Liver (tissue), 9 donors: ENCODE results near the gene TRAIP. TPM values are rescaled to one million over a fixed set of nuclear protein-coding genes. Genes with fewer than 3 reads are reported as not detected.

ENCODE experiments used
- DNase-seq: peaks from one replicate; pipeline ENCODE4 v3.0.0-alpha.2; 2017; ENCODE audit warnings: low spot score
- H3K27ac ChIP-seq, 2 donors: one replicate each; pipeline ENCODE4 v1.7.0; 2013; ENCODE audit warnings: inconsistent platforms in 2 of 2, low read length in 2 of 2, control low read depth in 1 of 2, low read depth in 1 of 2, mild to moderate bottlenecking in 1 of 2
- H3K27me3 ChIP-seq, 4 donors: one replicate each; pipeline versions ENCODE4 v1.6.1 to v1.7.0; 2013; ENCODE audit warnings: low read length in 3 of 4, inconsistent platforms in 1 of 4, mild to moderate bottlenecking in 1 of 4, moderate library complexity in 1 of 4; ENCODE audit not compliant: control insufficient read depth in 4 of 4, insufficient read depth in 4 of 4
- H3K36me3 ChIP-seq, 4 donors: one replicate each; pipeline versions ENCODE4 v1.6.1 to v1.7.0; 2013; ENCODE audit warnings: low read length in 3 of 4, mild to moderate bottlenecking in 3 of 4, low read depth in 1 of 4, moderate library complexity in 1 of 4; ENCODE audit not compliant: control insufficient read depth in 4 of 4, insufficient read depth in 3 of 4
- H3K4me1 ChIP-seq, 4 donors: one replicate each; pipeline versions ENCODE4 v1.6.1 to v1.7.0; 2013; ENCODE audit warnings: low read length in 3 of 4, mild to moderate bottlenecking in 3 of 4, moderate library complexity in 1 of 4; ENCODE audit not compliant: control insufficient read depth in 4 of 4, insufficient read depth in 4 of 4
- H3K4me3 ChIP-seq, 3 donors: one replicate each; pipeline versions ENCODE4 v1.6.1 to v1.7.0; 2013; ENCODE audit warnings: low read length in 3 of 3, control low read depth in 1 of 3, low read depth in 1 of 3, mild to moderate bottlenecking in 1 of 3
- H3K9ac ChIP-seq, 2 donors: one replicate each; pipeline ENCODE4 v1.7.0; 2013; ENCODE audit warnings: low read length in 2 of 2, mild to moderate bottlenecking in 2 of 2, moderate library complexity in 2 of 2, control low read depth in 1 of 2, low read depth in 1 of 2
- H3K9me3 ChIP-seq, 4 donors: one replicate each; pipeline versions ENCODE4 v1.6.1 to v1.7.0; 2013; ENCODE audit warnings: low read length in 3 of 4; ENCODE audit not compliant: control insufficient read depth in 4 of 4
- EGR1 ChIP-seq, 2 donors: IDR thresholded peaks; 2 replicates each; pipeline ENCODE4 v1.6.1; 2016 to 2018; ENCODE audit warnings: antibody characterized with exemption in 2 of 2, low read depth in 2 of 2
- FOXA1 ChIP-seq: IDR thresholded peaks from 2 replicates; pipeline ENCODE4 v1.6.1; 2016; ENCODE audit warnings: antibody characterized with exemption
- FOXA2 ChIP-seq: IDR thresholded peaks from 2 replicates; pipeline ENCODE4 v1.6.1; 2016; ENCODE audit warnings: antibody characterized with exemption
- GABPA ChIP-seq, 2 donors: IDR thresholded peaks in 1 of 2; conservative IDR thresholded peaks in 1 of 2; 2 replicates each; pipeline ENCODE4 v1.6.1; 2016; ENCODE audit warnings: antibody characterized with exemption in 2 of 2, mild to moderate bottlenecking in 1 of 2, moderate library complexity in 1 of 2
- HNF4A ChIP-seq, 2 donors: conservative IDR thresholded peaks; 2 replicates each; pipeline ENCODE4 v1.6.1; 2016; ENCODE audit warnings: antibody characterized with exemption in 2 of 2, mild to moderate bottlenecking in 2 of 2
- HNF4G ChIP-seq: IDR thresholded peaks from 2 replicates; pipeline ENCODE4 v1.6.1; 2016; ENCODE audit warnings: antibody characterized with exemption
- JUND ChIP-seq, 2 donors: IDR thresholded peaks; 2 replicates each; pipeline ENCODE4 v1.6.1; 2016; ENCODE audit warnings: antibody characterized with exemption in 2 of 2
- NR2F2 ChIP-seq: IDR thresholded peaks from 2 replicates; pipeline ENCODE4 v1.6.1; 2016; ENCODE audit warnings: antibody characterized with exemption
- RAD21 ChIP-seq, 2 donors: IDR thresholded peaks; 2 replicates each; pipeline ENCODE4 v1.6.1; 2016; ENCODE audit warnings: antibody characterized with exemption in 2 of 2, mild to moderate bottlenecking in 2 of 2
- RXRA ChIP-seq, 2 donors: IDR thresholded peaks; 2 replicates each; pipeline ENCODE4 v1.6.1; 2017 to 2018; ENCODE audit warnings: antibody characterized with exemption in 2 of 2, mild to moderate bottlenecking in 1 of 2
- SP1 ChIP-seq: IDR thresholded peaks from 2 replicates; pipeline ENCODE4 v1.6.1; 2018; ENCODE audit warnings: antibody characterized with exemption, mild to moderate bottlenecking
- TAF1 ChIP-seq: conservative IDR thresholded peaks from 2 replicates; pipeline ENCODE4 v1.6.1; 2016; ENCODE audit warnings: antibody characterized with exemption, mild to moderate bottlenecking
- YY1 ChIP-seq: IDR thresholded peaks from 2 replicates; pipeline ENCODE4 v1.6.1; 2016; ENCODE audit warnings: antibody characterized with exemption, mild to moderate bottlenecking
- WGBS: extraction: QIAGEN DNeasy Blood & Tissue Kit; methylation state at CpG from one replicate; pipeline ENCODE4 v1.1.7; 2013; 5-methylcytosine and 5-hydroxymethylcytosine counted together
- polyA plus RNA-seq, 2 donors: library from polyadenylated mRNA; stranded (reverse) in 1 of 2; unstranded in 1 of 2; fragments of 200-250 nt in 1 of 2; fragments of >200 nt in 1 of 2; fragmentation: Nextera tagmentation in 1 of 2; extraction: Ambion mirVana in 1 of 2; gene quantifications; one replicate each; pipeline versions ENCODE4 v1.2.1 to v1.2.3, GENCODE V29; 2013 to 2015
- total RNA-seq, 2 donors: library from RNA; depleted of rRNA; stranded (reverse); fragments of >200 nt; gene quantifications; one replicate each; pipeline ENCODE4 v1.2.3, GENCODE V29; 2014
- TF ChIP-seq, protein P1 (sequence below): IDR thresholded peaks from 2 replicates; pipeline ENCODE4 v1.6.1; 2016; ENCODE audit warnings: antibody characterized with exemption
- TF ChIP-seq, protein P2 (sequence below): IDR thresholded peaks from 2 replicates; pipeline ENCODE4 v1.6.1; 2016; ENCODE audit warnings: antibody characterized with exemption
- TF ChIP-seq, protein P3 (sequence below): IDR thresholded peaks from 2 replicates; pipeline ENCODE4 v1.6.1; 2016; ENCODE audit warnings: antibody characterized with exemption
- TF ChIP-seq, protein P4 (sequence below): IDR thresholded peaks from 2 replicates; pipeline ENCODE4 v1.6.1; 2016; ENCODE audit warnings: antibody characterized with exemption, mild to moderate bottlenecking
- TF ChIP-seq, protein P5 (sequence below): fragments of 150-350 bp; IDR thresholded peaks from 2 replicates; pipeline ENCODE4 v1.5.1; 2017; ENCODE audit warnings: improper control_type of control experiment, low read depth, low read length; ENCODE audit not compliant: missing input control
- donor health status: healthy.
- donor health status: healthy.
- donor health status: healthy.
- donor health status: healthy.
- donor health status: healthy.

TRAIP gene
- total and polyA plus RNA-seq, 4 donors = 0.42 to 7.9 (median 0.64) TPM

DNA sequence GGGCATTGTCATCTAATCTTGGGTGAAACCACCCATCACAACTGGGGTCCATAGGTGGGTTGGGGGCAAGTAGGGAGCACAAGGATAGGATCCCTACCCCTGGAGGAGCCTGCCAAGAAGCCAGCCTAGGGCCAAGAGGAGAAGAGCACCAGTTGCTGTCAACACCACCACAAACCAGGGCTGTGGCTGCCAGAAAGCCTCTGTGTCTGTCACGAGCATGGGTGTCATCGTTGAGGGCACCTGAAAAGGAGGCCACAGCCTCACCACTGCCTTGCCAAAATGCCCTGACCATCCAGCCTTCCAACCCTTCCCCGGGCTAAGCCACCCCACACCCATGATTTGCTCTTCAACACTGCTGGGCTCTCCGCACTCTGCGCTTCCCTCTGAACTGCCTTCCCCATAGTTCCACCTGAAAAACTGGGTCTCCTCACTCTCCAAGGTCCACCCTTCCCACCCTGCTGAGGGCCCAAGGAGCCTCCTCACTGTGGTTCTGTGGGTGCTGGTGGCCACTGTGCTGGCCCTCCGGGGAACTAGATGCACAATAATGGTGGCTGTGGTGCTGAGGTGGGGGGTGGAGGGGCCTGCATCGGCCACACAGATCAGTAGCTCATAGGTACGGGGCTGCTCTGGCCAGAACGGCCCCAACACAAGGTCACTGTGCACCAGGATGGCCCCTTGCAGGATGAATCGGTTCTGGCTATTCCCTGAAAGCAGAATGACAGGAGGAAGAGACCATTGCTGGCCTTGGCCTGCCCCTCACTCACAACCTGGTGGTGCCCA is 63.8 kb downstream of the TRAIP start:
- no peaks in the 10 kb centered on the region for H3K9me3 ChIP-seq
- TF ChIP-seq, protein P1, sequence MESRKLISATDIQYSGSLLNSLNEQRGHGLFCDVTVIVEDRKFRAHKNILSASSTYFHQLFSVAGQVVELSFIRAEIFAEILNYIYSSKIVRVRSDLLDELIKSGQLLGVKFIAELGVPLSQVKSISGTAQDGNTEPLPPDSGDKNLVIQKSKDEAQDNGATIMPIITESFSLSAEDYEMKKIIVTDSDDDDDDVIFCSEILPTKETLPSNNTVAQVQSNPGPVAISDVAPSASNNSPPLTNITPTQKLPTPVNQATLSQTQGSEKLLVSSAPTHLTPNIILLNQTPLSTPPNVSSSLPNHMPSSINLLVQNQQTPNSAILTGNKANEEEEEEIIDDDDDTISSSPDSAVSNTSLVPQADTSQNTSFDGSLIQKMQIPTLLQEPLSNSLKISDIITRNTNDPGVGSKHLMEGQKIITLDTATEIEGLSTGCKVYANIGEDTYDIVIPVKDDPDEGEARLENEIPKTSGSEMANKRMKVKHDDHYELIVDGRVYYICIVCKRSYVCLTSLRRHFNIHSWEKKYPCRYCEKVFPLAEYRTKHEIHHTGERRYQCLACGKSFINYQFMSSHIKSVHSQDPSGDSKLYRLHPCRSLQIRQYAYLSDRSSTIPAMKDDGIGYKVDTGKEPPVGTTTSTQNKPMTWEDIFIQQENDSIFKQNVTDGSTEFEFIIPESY = no peak
- TF ChIP-seq, protein P2, sequence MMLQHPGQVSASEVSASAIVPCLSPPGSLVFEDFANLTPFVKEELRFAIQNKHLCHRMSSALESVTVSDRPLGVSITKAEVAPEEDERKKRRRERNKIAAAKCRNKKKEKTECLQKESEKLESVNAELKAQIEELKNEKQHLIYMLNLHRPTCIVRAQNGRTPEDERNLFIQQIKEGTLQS = no peak
- TF ChIP-seq JUND (IDR thresholded peaks at IDR 0.05) (no peak), FOXA2 (no peak), HNF4G (no peak), NR2F2 (no peak), YY1 (no peak), EGR1 (IDR thresholded peaks at IDR 0.05; ENCODE audit: low read depth in 2 of 2) (no peak), HNF4A (conservative IDR thresholded peaks at IDR 0.05) (no peak), RAD21 (IDR thresholded peaks at IDR 0.05) (no peak), RXRA (IDR thresholded peaks at IDR 0.05) (no peak), TAF1 (no peak), FOXA1 (no peak), SP1 (no peak), GABPA (IDR thresholded peaks at IDR 0.05 in 1 of 2, conservative IDR thresholded peaks at IDR 0.05 in 1 of 2) (no peak)
- TF ChIP-seq, protein P3, sequence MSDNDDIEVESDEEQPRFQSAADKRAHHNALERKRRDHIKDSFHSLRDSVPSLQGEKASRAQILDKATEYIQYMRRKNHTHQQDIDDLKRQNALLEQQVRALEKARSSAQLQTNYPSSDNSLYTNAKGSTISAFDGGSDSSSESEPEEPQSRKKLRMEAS = no peak
- TF ChIP-seq, protein P4, sequence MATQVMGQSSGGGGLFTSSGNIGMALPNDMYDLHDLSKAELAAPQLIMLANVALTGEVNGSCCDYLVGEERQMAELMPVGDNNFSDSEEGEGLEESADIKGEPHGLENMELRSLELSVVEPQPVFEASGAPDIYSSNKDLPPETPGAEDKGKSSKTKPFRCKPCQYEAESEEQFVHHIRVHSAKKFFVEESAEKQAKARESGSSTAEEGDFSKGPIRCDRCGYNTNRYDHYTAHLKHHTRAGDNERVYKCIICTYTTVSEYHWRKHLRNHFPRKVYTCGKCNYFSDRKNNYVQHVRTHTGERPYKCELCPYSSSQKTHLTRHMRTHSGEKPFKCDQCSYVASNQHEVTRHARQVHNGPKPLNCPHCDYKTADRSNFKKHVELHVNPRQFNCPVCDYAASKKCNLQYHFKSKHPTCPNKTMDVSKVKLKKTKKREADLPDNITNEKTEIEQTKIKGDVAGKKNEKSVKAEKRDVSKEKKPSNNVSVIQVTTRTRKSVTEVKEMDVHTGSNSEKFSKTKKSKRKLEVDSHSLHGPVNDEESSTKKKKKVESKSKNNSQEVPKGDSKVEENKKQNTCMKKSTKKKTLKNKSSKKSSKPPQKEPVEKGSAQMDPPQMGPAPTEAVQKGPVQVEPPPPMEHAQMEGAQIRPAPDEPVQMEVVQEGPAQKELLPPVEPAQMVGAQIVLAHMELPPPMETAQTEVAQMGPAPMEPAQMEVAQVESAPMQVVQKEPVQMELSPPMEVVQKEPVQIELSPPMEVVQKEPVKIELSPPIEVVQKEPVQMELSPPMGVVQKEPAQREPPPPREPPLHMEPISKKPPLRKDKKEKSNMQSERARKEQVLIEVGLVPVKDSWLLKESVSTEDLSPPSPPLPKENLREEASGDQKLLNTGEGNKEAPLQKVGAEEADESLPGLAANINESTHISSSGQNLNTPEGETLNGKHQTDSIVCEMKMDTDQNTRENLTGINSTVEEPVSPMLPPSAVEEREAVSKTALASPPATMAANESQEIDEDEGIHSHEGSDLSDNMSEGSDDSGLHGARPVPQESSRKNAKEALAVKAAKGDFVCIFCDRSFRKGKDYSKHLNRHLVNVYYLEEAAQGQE = no peak
- TF ChIP-seq, protein P5, sequence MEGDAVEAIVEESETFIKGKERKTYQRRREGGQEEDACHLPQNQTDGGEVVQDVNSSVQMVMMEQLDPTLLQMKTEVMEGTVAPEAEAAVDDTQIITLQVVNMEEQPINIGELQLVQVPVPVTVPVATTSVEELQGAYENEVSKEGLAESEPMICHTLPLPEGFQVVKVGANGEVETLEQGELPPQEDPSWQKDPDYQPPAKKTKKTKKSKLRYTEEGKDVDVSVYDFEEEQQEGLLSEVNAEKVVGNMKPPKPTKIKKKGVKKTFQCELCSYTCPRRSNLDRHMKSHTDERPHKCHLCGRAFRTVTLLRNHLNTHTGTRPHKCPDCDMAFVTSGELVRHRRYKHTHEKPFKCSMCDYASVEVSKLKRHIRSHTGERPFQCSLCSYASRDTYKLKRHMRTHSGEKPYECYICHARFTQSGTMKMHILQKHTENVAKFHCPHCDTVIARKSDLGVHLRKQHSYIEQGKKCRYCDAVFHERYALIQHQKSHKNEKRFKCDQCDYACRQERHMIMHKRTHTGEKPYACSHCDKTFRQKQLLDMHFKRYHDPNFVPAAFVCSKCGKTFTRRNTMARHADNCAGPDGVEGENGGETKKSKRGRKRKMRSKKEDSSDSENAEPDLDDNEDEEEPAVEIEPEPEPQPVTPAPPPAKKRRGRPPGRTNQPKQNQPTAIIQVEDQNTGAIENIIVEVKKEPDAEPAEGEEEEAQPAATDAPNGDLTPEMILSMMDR = no peak
- no peaks in the 10 kb centered on the region for H3K36me3 ChIP-seq
- no peak for DNase-seq
- H3K4me1 ChIP-seq = no peaks in the 10 kb centered on the region
- WGBS = 89% methylated on average over 10 of the region's 10 CpGs
- H3K4me3 ChIP-seq = no peak overlapping the region
- H3K27me3 ChIP-seq = no peaks in the 10 kb centered on the region
- H3K27ac ChIP-seq = no peak overlapping the region
- no peak overlapping the region for H3K9ac ChIP-seq
